GM12892 (cell line): Measurements from ENCODE around the gene CKS1B.

ENCODE experiments used
- POLR2A ChIP-seq: IDR thresholded peaks from 2 replicates; pipeline ENCODE4 v1.6.1; 2011; ENCODE audit warnings: low read depth, low read length, control low read depth
- POLR2AphosphoS5 ChIP-seq: IDR thresholded peaks from 2 replicates; pipeline ENCODE4 v1.6.1; 2011; ENCODE audit warnings: low read depth, low read length, control low read depth

DNA sequence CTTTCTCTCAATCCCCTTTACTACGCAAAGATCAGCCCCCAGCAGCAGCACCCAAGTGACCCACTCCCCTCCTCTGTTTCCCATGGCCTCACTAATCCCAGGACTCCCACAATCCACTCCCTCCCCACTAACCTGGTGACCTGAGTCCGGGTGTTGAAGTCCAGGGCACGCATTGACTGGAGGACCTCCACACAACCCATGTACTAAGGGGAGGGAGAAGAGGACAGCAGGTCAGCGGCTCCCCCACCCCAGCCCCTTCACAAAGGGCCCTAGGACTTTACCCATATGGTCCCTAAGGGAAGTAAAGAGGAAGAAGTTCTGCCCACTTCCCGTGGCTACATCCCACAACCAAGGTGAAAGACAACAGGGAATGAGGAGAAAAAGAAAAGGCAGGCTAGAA is 5.2 kb upstream of the CKS1B start:
- TF ChIP-seq POLR2A (no peak), POLR2AphosphoS5 (no peak)
